ENCODE results near the gene EHBP1L1. TPM values are rescaled to one million over a fixed set of nuclear protein-coding genes. Genes with fewer than 3 reads are reported as not detected.

The EHBP1L1 gene
- total RNA-seq, 2 experiments from 2014 or later: 69.2 to 96.7 TPM

DNA sequence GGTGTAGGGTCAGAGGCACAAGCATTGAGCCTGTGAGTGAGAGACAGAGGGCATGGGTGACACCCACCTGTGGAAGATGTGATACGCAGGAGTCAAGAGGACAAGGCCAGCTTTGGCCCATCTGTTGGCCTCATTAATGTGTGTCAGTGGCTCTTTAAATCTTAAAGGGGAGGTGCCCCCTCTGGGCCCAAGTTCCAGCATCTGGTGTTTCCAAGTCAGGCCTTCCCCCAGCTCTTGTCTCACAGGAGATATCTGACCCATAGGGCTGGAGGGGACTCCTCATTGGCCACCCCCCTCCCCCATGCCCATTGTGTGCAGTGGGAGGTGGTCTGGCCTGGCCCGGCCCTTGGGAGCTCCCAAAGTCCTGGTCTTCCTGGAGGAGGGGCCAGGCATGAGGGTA lies 10.8 kb downstream of the EHBP1L1 start:
- peak overlapping the region; percentile 64 for H3K27ac Mint-ChIP-seq
- peaks cover 44% of the 10 kb centered on the region for H3K4me1 Mint-ChIP-seq
- H3K27me3 Mint-ChIP-seq: no peaks in the 10 kb centered on the region
- peaks cover 23% of the 10 kb centered on the region for H3K36me3 Mint-ChIP-seq (ENCODE audit: low read depth)
- no peak for DNase-seq
- no peak overlapping the region for H3K4me3 Mint-ChIP-seq
- ChIA-PET POLR2A (interaction anchor here (0.6 kb wide), 1 partner anchor 21 kb away, joined by 3 read pairs; no protein-coding TSS in a partner anchor), CTCF (interaction anchor here (0.7 to 6.0 kb wide), 9 partner anchors 7 to 138 kb away, joined by 3 to 40 read pairs (median 6); partner anchors contain the start of genes EHBP1L1, FAM89B and ZNRD2)
- no peaks in the 10 kb centered on the region for H3K9me3 Mint-ChIP-seq

- Mint-ChIP-seq H3K36me3 (ENCODE audit: low read depth) (peaks cover 19% of the 10 kb centered on the region), H3K4me1 (peaks cover 40% of the 10 kb centered on the region), H3K27ac (peak overlapping the region; percentile 86), H3K4me3 (peak overlapping the region; percentile 26), H3K27me3 (no peaks in the 10 kb centered on the region), H3K9me3 (no peaks in the 10 kb centered on the region)
- peak; percentile 82 for DNase-seq
- ChIA-PET POLR2A (interaction anchor here (0.5 to 1.0 kb wide), 2 partner anchors 17 to 297 kb away, joined by 3 to 4 read pairs; no protein-coding TSS in a partner anchor), CTCF (interaction anchor here (0.7 to 6.0 kb wide), 24 partner anchors 8 to 124 kb away, joined by 3 to 40 read pairs (median 4); partner anchors contain the start of genes EHBP1L1, FAM89B, KAT5 and KCNK7)
Measured at GRCh38 chr11:65588199-65589054, 12.6 kb downstream of the EHBP1L1 start.

DNA sequence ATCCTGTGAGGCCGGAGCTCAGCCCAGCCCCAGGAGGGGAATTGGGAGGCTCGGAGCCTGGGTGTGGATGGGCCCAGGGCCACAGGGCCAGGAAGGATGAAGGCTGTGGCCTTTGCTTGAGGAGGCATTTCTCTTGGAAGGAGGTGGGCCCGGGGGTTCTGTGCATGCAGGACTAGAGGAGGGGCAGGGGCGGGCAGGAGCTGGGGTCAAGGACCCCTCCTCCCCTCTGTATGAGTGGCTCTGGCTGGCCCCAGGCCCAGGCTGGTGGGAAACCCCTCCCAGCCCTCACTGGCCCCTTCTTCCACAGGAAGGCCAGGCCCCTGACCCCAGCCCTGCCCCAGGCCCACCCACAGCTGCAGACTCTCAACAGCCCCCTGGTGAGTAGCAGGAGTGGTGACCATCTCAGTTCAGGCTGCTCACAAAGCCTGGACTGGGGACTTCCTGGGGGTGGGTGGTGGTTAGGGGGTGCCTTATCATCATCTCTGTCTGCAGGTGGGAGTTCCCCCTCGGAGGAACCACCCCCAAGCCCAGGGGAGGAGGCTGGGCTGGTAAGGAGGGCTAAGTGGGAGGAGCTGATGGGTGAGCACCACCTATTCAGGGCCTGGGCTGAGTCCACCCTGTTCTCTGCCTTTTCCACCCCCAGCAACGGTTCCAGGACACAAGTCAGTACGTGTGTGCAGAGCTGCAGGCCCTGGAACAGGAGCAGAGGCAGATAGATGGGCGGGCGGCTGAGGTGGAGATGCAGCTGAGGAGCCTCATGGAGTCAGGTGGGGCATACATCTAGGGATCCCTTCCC lies 13.8 kb downstream of the EHBP1L1 start:
- POLR2A ChIA-PET: no interaction called here
- Mint-ChIP-seq H3K27ac (peak overlapping the region; percentile 54), H3K9me3 (no peaks in the 10 kb centered on the region), H3K36me3 (ENCODE audit: low read depth) (peaks cover 13% of the 10 kb centered on the region), H3K27me3 (no peaks in the 10 kb centered on the region), H3K4me1 (peaks cover 44% of the 10 kb centered on the region), H3K4me3 (no peak overlapping the region)
- CTCF ChIA-PET: interaction anchor here (0.8 to 6.0 kb wide), 9 partner anchors 11 to 53 kb away, joined by 3 to 40 read pairs (median 6); partner anchors contain the start of genes EHBP1L1 and MAP3K11
- DNase-seq: no peak

DNA sequence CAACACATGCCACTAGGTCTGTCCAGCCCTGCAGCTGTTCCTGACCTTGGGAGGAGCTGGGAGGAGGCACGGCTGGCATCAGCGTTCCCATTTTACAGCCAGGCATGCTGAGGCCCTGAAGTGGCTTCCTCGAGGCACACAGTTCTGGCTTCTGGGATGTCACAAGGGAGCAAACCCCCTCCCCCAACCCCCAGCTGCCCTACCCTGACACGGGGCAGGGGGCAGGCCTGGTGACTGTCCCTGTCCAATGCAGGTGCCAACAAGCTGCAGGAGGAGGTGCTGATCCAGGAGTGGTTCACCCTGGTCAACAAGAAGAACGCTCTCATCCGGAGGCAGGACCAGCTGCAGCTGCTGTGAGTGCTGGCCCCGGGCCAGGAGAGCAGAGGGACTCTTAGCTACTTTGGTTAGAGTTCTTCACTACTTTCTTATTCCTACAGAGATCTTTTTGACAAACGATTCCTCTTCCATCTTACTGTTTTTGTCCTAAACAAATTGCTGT lies 14.4 kb downstream of the EHBP1L1 start:
- ChIA-PET CTCF (interaction anchor here (1.5 to 6.0 kb wide), 5 partner anchors 14 to 54 kb away, joined by 4 to 40 read pairs (median 9); partner anchors contain the start of genes EHBP1L1 and MAP3K11), POLR2A (no interaction called here)
- Mint-ChIP-seq H3K4me1 (peaks cover 50% of the 10 kb centered on the region), H3K4me3 (no peak overlapping the region), H3K27ac (no peak overlapping the region), H3K36me3 (ENCODE audit: low read depth) (peaks cover 13% of the 10 kb centered on the region), H3K9me3 (no peaks in the 10 kb centered on the region), H3K27me3 (no peaks in the 10 kb centered on the region)
- DNase-seq: no peak

- Mint-ChIP-seq H3K4me1 (peaks cover 49% of the 10 kb centered on the region), H3K27ac (no peak overlapping the region), H3K9me3 (no peaks in the 10 kb centered on the region), H3K27me3 (no peaks in the 10 kb centered on the region), H3K4me3 (no peak overlapping the region), H3K36me3 (ENCODE audit: low read depth) (peaks cover 14% of the 10 kb centered on the region)
- CTCF ChIA-PET: interaction anchor here (1.2 to 4.0 kb wide), 6 partner anchors 13 to 62 kb away, joined by 4 to 24 read pairs (median 8); partner anchors contain the start of gene FAM89B
- no peak for DNase-seq
- POLR2A ChIA-PET: no interaction called here
Measured at GRCh38 chr11:65591939-65592857, 16.3 kb downstream of the EHBP1L1 start.

GRCh38 chr11:65592858-65593517 lies 17.1 kb downstream of the EHBP1L1 start:
- DNase-seq: no peak
- Mint-ChIP-seq H3K4me1 (peaks cover 41% of the 10 kb centered on the region), H3K4me3 (no peak overlapping the region), H3K36me3 (ENCODE audit: low read depth) (peaks cover 16% of the 10 kb centered on the region), H3K27me3 (no peaks in the 10 kb centered on the region), H3K27ac (no peak overlapping the region), H3K9me3 (no peaks in the 10 kb centered on the region)
- ChIA-PET CTCF (interaction anchor here (0.5 to 4.0 kb wide), 17 partner anchors 8 to 295 kb away, joined by 3 to 24 read pairs (median 5); partner anchors contain the start of genes EHBP1L1, FAM89B, FIBP and PCNX3), POLR2A (no interaction called here)

GRCh38 chr11:65593518-65594414 lies 17.9 kb downstream of the EHBP1L1 start:
- Mint-ChIP-seq H3K27me3 (no peaks in the 10 kb centered on the region), H3K36me3 (ENCODE audit: low read depth) (peaks cover 15% of the 10 kb centered on the region), H3K9me3 (no peaks in the 10 kb centered on the region), H3K4me3 (no peak overlapping the region), H3K4me1 (peaks cover 33% of the 10 kb centered on the region), H3K27ac (peak overlapping the region; percentile 57)
- CTCF ChIA-PET: interaction anchor here (0.6 to 4.0 kb wide), 19 partner anchors 9 to 294 kb away, joined by 3 to 24 read pairs (median 4); partner anchors contain the start of genes EHBP1L1, FAM89B, FIBP and PCNX3
- POLR2A ChIA-PET: interaction anchor here (0.5 kb wide), 1 partner anchor 50 kb away, joined by 3 read pairs; no protein-coding TSS in a partner anchor
- peak; percentile 52 for DNase-seq

DNA sequence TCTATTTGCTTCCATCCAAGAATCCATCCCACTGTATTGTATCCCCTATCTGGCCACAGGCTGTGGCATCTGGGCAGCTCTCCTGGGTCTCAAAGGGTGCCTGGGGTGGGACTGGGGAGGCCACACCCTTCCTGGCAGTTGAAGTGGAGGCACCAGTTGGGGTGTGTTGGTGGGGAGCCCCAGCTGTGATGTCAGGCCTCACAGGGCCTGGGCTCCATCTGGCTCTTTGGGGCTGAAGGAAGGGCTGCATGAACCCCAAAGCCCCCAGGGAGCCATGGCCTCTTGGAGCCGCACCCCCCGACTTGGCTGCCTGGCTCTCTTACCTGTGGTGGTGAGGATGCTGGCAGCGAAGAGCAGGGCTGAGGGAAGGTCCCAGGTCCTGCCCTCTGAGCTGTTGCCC lies 19.3 kb downstream of the EHBP1L1 start:
- peak overlapping the region; percentile 42 for H3K27ac Mint-ChIP-seq
- H3K36me3 Mint-ChIP-seq (ENCODE audit: low read depth): peaks cover 13% of the 10 kb centered on the region
- no peak overlapping the region for H3K4me3 Mint-ChIP-seq
- CTCF ChIA-PET: interaction anchor here (0.9 to 4.0 kb wide), 4 partner anchors 14 to 449 kb away, joined by 3 to 24 read pairs (median 12); no protein-coding TSS in a partner anchor
- POLR2A ChIA-PET: no interaction called here
- no peaks in the 10 kb centered on the region for H3K9me3 Mint-ChIP-seq
- DNase-seq: no peak
- H3K4me1 Mint-ChIP-seq: peaks cover 26% of the 10 kb centered on the region
- H3K27me3 Mint-ChIP-seq: no peaks in the 10 kb centered on the region

GRCh38 chr11:65595543-65596281 lies 19.9 kb downstream of the EHBP1L1 start, which contains the start of gene KCNK7:
KCNK7 (minus strand) TSS chr11:65595800; CDS start chr11:65595772, 28 bp downstream.
- Mint-ChIP-seq H3K4me3 (no peak within 1 kb of the TSS), H3K4me1 (peaks cover 26% of the 10 kb centered on the region), H3K36me3 (ENCODE audit: low read depth) (peaks cover 9% of the 10 kb centered on the region), H3K9me3 (no peaks in the 10 kb centered on the region), H3K27ac (peak within 1 kb of the TSS; percentile 80), H3K27me3 (no peaks in the 10 kb centered on the region)
- ChIA-PET POLR2A (no interaction called here), CTCF (interaction anchor here (0.9 to 4.0 kb wide), 5 partner anchors 8 to 449 kb away, joined by 3 to 20 read pairs (median 3); no protein-coding TSS in a partner anchor)
- no peak for DNase-seq

- no peak for DNase-seq
- Mint-ChIP-seq H3K4me3 (no peak overlapping the region), H3K36me3 (ENCODE audit: low read depth) (peaks cover 5% of the 10 kb centered on the region), H3K4me1 (peaks cover 26% of the 10 kb centered on the region), H3K27ac (no peak overlapping the region), H3K9me3 (no peaks in the 10 kb centered on the region), H3K27me3 (no peaks in the 10 kb centered on the region)
- POLR2A ChIA-PET: no interaction called here
- CTCF ChIA-PET: interaction anchor here (1.2 to 4.0 kb wide), 4 partner anchors 9 to 221 kb away, joined by 3 to 20 read pairs (median 6); partner anchors contain the start of gene EHBP1L1
Measured at GRCh38 chr11:65596520-65596919, 20.7 kb downstream of the EHBP1L1 start.

All from activated CD4-positive, alpha-beta T cell treated with anti-CD3 and anti-CD28 coated beads, Interleukin-2, amount 10 ng/mL, durations not matched to agents 7 days and 5 days (primary cell).